Glutamatergic neuron (in vitro differentiated cells): Measurements from ENCODE around the gene BCL11A. TPM values are rescaled to one million over a fixed set of nuclear protein-coding genes. Genes with fewer than 3 reads are reported as not detected.

Experiments used
- DNase-seq: peaks from one replicate; pipeline ENCODE4 v3.0.0; 2022
- H3K27ac Mint-ChIP-seq: one replicate; pipeline ENCODE4 v1.8.0; 2020; ENCODE audit warnings: mild to moderate bottlenecking, mixed read lengths, inconsistent platforms; ENCODE audit not compliant: unreplicated experiment
- H3K27me3 Mint-ChIP-seq: one replicate; pipeline ENCODE4 v1.8.0; 2020; ENCODE audit warnings: mild to moderate bottlenecking, moderate library complexity, mixed read lengths, inconsistent platforms; ENCODE audit not compliant: unreplicated experiment
- H3K36me3 Mint-ChIP-seq: one replicate; pipeline ENCODE4 v1.8.0; 2020; ENCODE audit warnings: mild to moderate bottlenecking, mixed read lengths, inconsistent platforms; ENCODE audit not compliant: unreplicated experiment
- H3K4me1 Mint-ChIP-seq: one replicate; pipeline ENCODE4 v1.8.0; 2020; ENCODE audit warnings: mild to moderate bottlenecking, low read depth, mixed read lengths, inconsistent platforms; ENCODE audit not compliant: unreplicated experiment
- H3K4me3 Mint-ChIP-seq: one replicate; pipeline ENCODE4 v1.8.0; 2020; ENCODE audit warnings: mild to moderate bottlenecking, mixed read lengths, inconsistent platforms; ENCODE audit not compliant: unreplicated experiment
- H3K9me3 Mint-ChIP-seq: one replicate; pipeline ENCODE4 v1.8.0; 2020; ENCODE audit warnings: mild to moderate bottlenecking, moderate library complexity, mixed read lengths, inconsistent platforms; ENCODE audit not compliant: unreplicated experiment
- CTCF ChIP-seq: fragments of 200-600 bp; sonication (generic); IDR thresholded peaks from one replicate; pipeline ENCODE4 v1.5.0; 2021; ENCODE audit not compliant: partially characterized antibody, unreplicated experiment
- total RNA-seq: library from RNA; stranded (reverse); fragmentation: NEBNext Ultra II Directional; extraction: Animal tissue kit (Norgen Biotek cat#: 25700); gene quantifications from one replicate; pipeline ENCODE4 v1.2.1, GENCODE V29; 2021; ENCODE audit not compliant: unreplicated experiment

Gene BCL11A
- total RNA-seq, 1 donor from 2014 or later, result 29.1 TPM

GRCh38 chr2:60554074-60554645, 706 bp upstream of the BCL11A start:
- H3K4me3 Mint-ChIP-seq, result peak overlapping the region; percentile 67
- no peak for TF ChIP-seq CTCF
- no peak overlapping the region for H3K27ac Mint-ChIP-seq
- peaks cover 8% of the 10 kb centered on the region for H3K4me1 Mint-ChIP-seq
- H3K36me3 Mint-ChIP-seq, result peaks cover 4% of the 10 kb centered on the region
- peaks cover 5% of the 10 kb centered on the region for H3K9me3 Mint-ChIP-seq
- H3K27me3 Mint-ChIP-seq, result peaks cover 13% of the 10 kb centered on the region
- peak; percentile 54 for DNase-seq

- peak overlapping the region; percentile 94 for H3K4me3 Mint-ChIP-seq
- peaks cover 4% of the 10 kb centered on the region for H3K36me3 Mint-ChIP-seq
- H3K4me1 Mint-ChIP-seq, result peaks cover 13% of the 10 kb centered on the region
- H3K9me3 Mint-ChIP-seq, result peaks cover 11% of the 10 kb centered on the region
- peak overlapping the region; percentile 85 for H3K27ac Mint-ChIP-seq
- peaks cover 13% of the 10 kb centered on the region for H3K27me3 Mint-ChIP-seq
- no peak for TF ChIP-seq CTCF
- DNase-seq, result peak; percentile 55
Observed at GRCh38 chr2:60552851-60553494, 481 bp downstream of the BCL11A start.

GRCh38 chr2:60552078-60552850, 1.2 kb downstream of the BCL11A start:
- Mint-ChIP-seq H3K36me3 (peaks cover 4% of the 10 kb centered on the region), H3K9me3 (peaks cover 11% of the 10 kb centered on the region), H3K27me3 (peaks cover 13% of the 10 kb centered on the region), H3K27ac (peak overlapping the region; percentile 26), H3K4me1 (peaks cover 11% of the 10 kb centered on the region), H3K4me3 (peak overlapping the region; percentile 94)
- DNase-seq, result peak; percentile 68
- no peak for TF ChIP-seq CTCF

GRCh38 chr2:60551240-60552077, 2.0 kb downstream of the BCL11A start:
- peak overlapping the region; percentile 26 for H3K27ac Mint-ChIP-seq
- peak overlapping the region; percentile 94 for H3K4me3 Mint-ChIP-seq
- peaks cover 13% of the 10 kb centered on the region for H3K27me3 Mint-ChIP-seq
- peaks cover 11% of the 10 kb centered on the region for H3K9me3 Mint-ChIP-seq
- peaks cover 5% of the 10 kb centered on the region for H3K4me1 Mint-ChIP-seq
- peaks cover 4% of the 10 kb centered on the region for H3K36me3 Mint-ChIP-seq
- TF ChIP-seq CTCF, result no peak
- DNase-seq, result peak; percentile 66
